Thoracic aorta (tissue), 2 donors: ENCODE measurements around the gene ABCG4. TPM values are rescaled to one million over a fixed set of nuclear protein-coding genes. Genes with fewer than 3 reads are reported as not detected.

ENCODE experiments used
- ATAC-seq: fragments of 150-250 bp; one replicate; pipeline ENCODE4 v1.8.0; 2017; ENCODE audit warnings: low read depth; ENCODE audit not compliant: insufficient number of reproducible peaks, low FRiP score
- DNase-seq: peaks from one replicate; pipeline ENCODE4 v3.0.0-alpha.2; 2020; ENCODE audit warnings: low spot score
- H3K27ac ChIP-seq, 2 donors: fragments of 200-600 bp; sonication (generic); 1 replicate in 1 of 2; 2 replicates in 1 of 2; pipeline ENCODE4 v1.5.1; 2016; ENCODE audit warnings: mild to moderate bottlenecking in 2 of 2, moderate library complexity in 2 of 2
- H3K27me3 ChIP-seq: fragments of 200-600 bp; sonication (generic); replicated peaks from 2 replicates; pipeline ENCODE4 v1.6.0; 2016; ENCODE audit warnings: mild to moderate bottlenecking; ENCODE audit not compliant: insufficient read depth
- H3K36me3 ChIP-seq: fragments of 200-600 bp; sonication (generic); one replicate; pipeline ENCODE4 v1.5.1; 2016
- H3K4me1 ChIP-seq, 2 donors: fragments of 200-600 bp; sonication (generic); 1 replicate in 1 of 2; 2 replicates in 1 of 2; pipeline versions ENCODE4 v1.5.1 to v1.6.0; 2016; ENCODE audit warnings: low read depth in 2 of 2, mild to moderate bottlenecking in 1 of 2; ENCODE audit not compliant: control insufficient read depth in 1 of 2
- H3K4me3 ChIP-seq: fragments of 200-600 bp; sonication (generic); 2 replicates; pipeline ENCODE4 v1.5.1; 2016; ENCODE audit warnings: mild to moderate bottlenecking
- H3K9me3 ChIP-seq: fragments of 200-600 bp; sonication (generic); 2 replicates; pipeline ENCODE4 v1.5.1; 2016
- CTCF ChIP-seq: fragments of 200-600 bp; sonication (generic); IDR thresholded peaks from one replicate; pipeline ENCODE4 v1.5.1; 2019; ENCODE audit warnings: antibody characterized with exemption
- total RNA-seq, 2 donors: library from RNA; depleted of rRNA; stranded (reverse); fragments of >200 nt; gene quantifications; one replicate each; pipeline versions ENCODE4 v1.1.0 to v1.2.3, GENCODE V29; 2016

ABCG4 gene
- total RNA-seq, 2 donors from 2014 or later = 1.6 TPM; not detected in 1

GRCh38 chr11:119108146-119108856 lies 40.6 kb upstream of the ABCG4 start:
- no peaks in the 10 kb centered on the region for H3K27me3 ChIP-seq
- peak overlapping the region; percentile 99 for H3K4me3 ChIP-seq
- H3K4me1 ChIP-seq = peaks cover 12 to 42% of the 10 kb centered on the region in 2 donors
- no peaks in the 10 kb centered on the region for H3K9me3 ChIP-seq
- H3K27ac ChIP-seq = peak overlapping the region; percentile 65 to 77
- no peak for ATAC-seq
- no peak for TF ChIP-seq CTCF
- peaks cover 20% of the 10 kb centered on the region for H3K36me3 ChIP-seq
- no peak for DNase-seq

- H3K36me3 ChIP-seq = peaks cover 25% of the 10 kb centered on the region
- H3K4me1 ChIP-seq = peaks cover 10 to 37% of the 10 kb centered on the region in 2 donors
- no peak for DNase-seq
- H3K27me3 ChIP-seq = no peaks in the 10 kb centered on the region
- no peaks in the 10 kb centered on the region for H3K9me3 ChIP-seq
- TF ChIP-seq CTCF = no peak
- H3K4me3 ChIP-seq = peak overlapping the region; percentile 99
- no peak overlapping the region for H3K27ac ChIP-seq
- no peak for ATAC-seq
Measured at GRCh38 chr11:119108857-119109221, 40.0 kb upstream of the ABCG4 start.

GRCh38 chr11:119109843-119110242 lies 39.0 kb upstream of the ABCG4 start:
- no peak for TF ChIP-seq CTCF
- no peak for DNase-seq
- no peaks in the 10 kb centered on the region for H3K27me3 ChIP-seq
- no peak for ATAC-seq
- no peak overlapping the region for H3K4me3 ChIP-seq
- peaks cover 28% of the 10 kb centered on the region for H3K36me3 ChIP-seq
- peaks cover 10 to 37% of the 10 kb centered on the region in 2 donors for H3K4me1 ChIP-seq
- no peaks in the 10 kb centered on the region for H3K9me3 ChIP-seq
- H3K27ac ChIP-seq = no peak overlapping the region

GRCh38 chr11:119110439-119110838 lies 38.4 kb upstream of the ABCG4 start:
- peaks cover 28% of the 10 kb centered on the region for H3K36me3 ChIP-seq
- no peak for DNase-seq
- ATAC-seq = no peak
- H3K9me3 ChIP-seq = no peaks in the 10 kb centered on the region
- peaks cover 10 to 37% of the 10 kb centered on the region in 2 donors for H3K4me1 ChIP-seq
- H3K27ac ChIP-seq = no peak overlapping the region
- H3K27me3 ChIP-seq = no peaks in the 10 kb centered on the region
- H3K4me3 ChIP-seq = no peak overlapping the region
- TF ChIP-seq CTCF = no peak

GRCh38 chr11:119111361-119111925 lies 37.4 kb upstream of the ABCG4 start:
- H3K4me1 ChIP-seq = peaks cover 7 to 31% of the 10 kb centered on the region in 2 donors
- H3K4me3 ChIP-seq = no peak overlapping the region
- no peak for DNase-seq
- H3K9me3 ChIP-seq = no peaks in the 10 kb centered on the region
- no peak for TF ChIP-seq CTCF
- no peak for ATAC-seq
- peaks cover 28% of the 10 kb centered on the region for H3K36me3 ChIP-seq
- no peak overlapping the region for H3K27ac ChIP-seq
- no peaks in the 10 kb centered on the region for H3K27me3 ChIP-seq
